AG08395 (cell line): Measurements from ENCODE around the gene MSL1.

Source experiments
- DNase-seq: peaks from one replicate; pipeline ENCODE4 v3.0.0; 2012; ENCODE audit warnings: mixed read lengths, low spot score

Gene MSL1

DNA sequence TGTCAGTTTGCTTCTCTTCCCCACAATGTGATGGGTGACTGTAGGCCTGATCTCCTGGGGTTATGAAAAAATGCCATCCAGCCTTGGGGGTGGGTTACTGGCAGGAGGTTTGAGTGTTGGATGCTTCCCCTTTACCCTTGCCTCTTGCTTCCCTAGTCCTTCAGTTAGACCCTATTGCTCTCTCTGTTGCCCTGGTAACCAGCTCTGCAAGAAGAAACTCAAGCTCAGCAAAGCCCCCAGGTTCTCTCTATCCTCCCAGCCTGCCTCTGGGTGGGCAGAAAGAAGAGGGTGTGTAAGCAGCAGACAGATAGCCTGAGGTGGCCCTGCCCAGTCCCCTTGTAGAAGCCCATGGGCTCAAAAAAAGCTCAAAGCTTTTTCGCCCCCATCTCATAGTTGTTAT lies 52.7 kb downstream of the MSL1 start:
- DNase-seq = no peak

DNA sequence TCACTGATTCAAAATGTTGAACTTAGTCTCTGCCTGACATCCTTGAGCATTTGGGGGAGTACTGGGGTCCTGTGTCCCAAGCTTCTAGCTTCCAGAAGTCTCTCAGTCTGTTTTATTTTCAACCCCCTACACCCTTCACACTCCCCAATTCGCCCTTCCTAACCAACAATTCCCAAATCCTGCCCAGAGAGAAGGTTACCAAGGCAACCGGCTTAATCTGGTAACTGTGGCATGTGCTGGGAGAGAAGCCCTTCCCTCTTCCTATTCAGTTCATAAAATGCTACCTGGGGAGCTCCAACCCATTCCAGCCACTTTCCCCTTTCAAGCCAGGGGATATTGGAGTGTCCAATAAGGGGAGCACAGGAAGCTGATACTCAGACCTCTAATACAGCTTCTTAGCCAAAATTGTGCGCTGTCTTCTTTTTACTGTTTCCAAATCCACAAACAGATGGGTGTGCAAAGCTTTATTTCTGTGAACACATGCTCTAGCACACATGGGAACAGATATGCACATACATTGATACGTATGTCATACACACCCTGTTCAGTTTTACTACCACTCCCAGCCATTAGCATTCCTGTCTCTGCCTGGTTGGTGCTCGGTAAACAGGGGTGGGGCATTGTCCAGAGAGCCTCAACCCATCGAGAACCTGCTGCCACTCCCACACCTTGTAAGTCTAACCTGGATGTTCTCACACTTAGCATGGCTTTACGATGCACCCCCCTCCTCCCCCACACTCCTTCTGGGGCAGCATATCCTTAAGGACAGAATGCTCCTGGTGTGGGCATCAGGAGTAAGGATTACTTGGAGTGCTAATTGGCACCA lies 54.4 kb downstream of the MSL1 start:
- DNase-seq = no peak

DNA sequence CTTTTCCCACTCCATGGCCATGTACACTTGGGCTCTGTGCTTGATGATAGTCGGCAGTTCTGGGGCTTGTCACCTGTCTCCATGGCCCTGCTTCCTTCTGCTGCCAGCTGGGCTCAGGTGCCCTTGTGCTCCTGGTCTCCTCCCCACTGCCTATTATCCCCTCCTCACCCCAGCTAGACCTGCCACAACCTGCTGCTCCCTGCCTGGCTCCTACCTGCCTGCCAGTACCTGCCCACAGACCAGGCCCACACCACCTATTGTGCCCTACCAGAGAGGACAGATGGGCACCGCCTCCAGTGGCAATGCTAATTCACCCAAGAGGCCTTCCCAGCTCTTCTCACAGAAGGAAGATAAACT lies 55.0 kb downstream of the MSL1 start:
- no peak for DNase-seq

DNA sequence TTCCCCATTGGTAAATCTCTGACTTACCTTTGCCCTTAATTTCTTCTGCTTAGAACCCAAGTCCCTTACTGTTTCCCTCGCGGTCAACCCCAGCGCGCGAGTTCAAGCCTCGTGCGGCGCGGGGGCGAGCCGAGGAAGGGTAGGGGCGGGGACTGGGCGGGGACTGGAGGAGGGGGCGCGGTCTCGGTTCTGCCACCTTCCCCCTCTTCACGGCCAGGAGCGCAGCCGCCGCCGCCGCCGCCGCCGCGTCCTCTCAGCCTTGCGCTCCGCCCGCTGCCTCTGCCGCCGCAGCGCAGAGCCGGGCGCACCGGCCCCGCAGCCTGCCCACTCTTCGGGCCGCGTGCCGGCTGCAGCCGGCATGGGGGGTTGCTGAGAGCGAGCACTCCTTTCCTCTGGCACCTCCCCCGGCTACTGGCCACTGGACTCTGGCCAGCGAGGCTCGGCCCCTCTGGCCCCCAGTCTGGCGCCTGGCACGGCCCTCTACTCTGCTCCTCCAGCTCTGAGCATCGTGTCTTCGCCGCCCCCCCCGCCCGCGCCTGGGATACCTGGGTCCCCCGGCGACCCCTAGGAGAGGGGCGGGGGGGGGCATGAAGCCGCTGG lies 55.6 kb downstream of the MSL1 start, which contains the start of gene RAPGEFL1:
TSS of gene RAPGEFL1 (plus strand) at position 196 of the 600 bp plus-strand sequence. CDS start at position 588, 392 bp downstream.
- peak; percentile 80 for DNase-seq

DNA sequence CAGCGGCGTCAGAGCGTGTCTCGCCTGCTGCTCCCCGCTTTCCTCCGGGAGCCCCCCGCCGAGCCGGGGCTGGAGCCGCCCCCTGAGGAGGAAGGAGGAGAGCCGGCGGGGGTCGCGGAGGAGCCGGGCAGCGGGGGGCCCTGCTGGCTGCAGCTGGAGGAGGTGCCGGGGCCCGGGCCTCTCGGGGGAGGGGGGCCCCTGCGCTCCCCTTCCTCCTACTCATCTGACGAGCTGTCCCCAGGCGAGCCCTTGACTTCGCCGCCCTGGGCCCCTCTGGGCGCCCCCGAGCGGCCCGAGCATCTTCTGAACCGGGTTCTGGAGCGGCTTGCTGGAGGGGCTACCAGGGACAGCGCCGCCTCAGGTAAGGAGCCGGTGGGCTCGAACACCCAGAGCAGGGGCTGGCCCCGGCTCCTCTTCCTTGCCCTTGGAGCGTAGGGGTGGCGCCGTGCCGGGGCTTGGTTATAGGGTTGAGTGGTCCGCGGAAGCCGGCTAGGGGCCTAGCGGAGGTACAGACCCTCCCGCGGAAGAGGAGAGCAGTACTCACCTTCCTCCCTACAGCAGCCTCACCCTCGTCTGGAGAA lies 56.3 kb downstream of the MSL1 start:
- DNase-seq = no peak

DNA sequence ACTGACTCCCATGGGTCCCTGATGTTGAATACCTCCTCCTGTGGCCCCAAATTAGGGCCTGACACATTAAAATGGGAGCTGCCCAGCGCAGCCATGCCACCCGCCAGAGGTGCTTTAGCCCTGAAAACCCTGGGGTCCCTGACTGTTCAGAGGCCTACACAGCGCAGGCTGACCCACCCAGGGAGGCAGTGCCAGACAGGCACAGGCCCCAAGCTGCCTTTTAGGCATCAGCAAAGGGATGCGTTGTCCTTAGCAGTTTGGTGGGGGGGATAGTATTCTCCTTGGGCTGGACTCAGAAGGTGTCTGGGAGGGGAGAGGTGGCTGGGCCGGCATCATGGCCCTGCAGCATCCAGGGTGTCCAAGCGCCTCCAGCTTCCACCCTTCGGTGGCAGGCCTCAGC lies 56.9 kb downstream of the MSL1 start:
- no peak for DNase-seq

DNA sequence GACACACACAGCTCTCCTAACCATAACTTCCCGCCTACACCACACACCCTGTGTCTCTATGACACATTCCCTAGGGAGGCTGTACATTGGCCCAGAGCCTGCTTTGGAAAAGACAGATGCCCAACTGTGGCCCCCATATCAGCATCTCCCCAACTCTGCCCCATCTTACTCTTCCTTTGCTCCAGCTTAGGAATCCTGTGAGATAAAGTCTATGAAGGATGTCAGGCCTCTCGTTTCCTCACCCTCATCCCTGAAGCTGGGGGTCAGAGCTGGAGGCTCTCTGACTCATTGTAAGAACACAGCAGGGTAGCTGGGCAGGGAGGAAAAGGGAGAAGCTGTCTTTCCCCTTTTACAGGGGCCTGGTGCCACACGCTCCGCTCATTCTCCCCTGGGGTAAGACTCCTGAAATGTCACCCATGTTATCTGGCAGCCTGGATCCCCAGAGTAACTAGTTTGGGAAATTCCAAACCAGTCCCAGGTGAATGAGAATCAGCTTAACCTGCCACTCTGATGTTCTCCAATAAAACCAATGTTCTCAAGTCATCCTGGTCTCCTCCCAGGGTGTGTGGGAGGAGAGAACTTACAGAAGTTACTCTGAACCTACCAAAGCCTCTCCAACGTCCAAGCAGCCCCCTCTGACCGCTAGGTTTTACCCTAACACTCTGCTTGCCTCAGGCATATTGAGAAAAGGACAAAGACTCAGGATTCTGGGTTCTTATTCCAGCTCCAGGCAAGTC lies 58.3 kb downstream of the MSL1 start:
- DNase-seq = peak; percentile 55

DNA sequence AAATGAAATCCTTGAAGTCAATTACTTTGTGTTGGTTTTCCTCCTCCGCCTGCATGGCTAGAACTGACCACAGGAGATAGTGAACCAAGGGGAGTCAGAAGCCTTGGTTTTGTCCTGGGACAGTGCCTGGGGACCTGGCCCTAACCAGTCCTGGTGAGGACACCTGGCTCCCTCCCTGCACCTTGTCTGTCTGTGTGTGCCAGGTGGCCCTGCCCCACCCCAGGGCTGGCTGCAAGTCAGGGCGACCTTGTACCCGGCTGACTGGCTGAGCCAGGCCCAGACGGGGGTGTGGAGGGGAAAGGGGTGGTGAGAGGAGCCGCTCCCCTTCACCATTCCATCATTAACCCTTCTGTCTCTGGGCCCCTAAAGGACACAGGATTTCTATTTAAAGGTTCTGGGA lies 58.9 kb downstream of the MSL1 start:
- DNase-seq = no peak

DNA sequence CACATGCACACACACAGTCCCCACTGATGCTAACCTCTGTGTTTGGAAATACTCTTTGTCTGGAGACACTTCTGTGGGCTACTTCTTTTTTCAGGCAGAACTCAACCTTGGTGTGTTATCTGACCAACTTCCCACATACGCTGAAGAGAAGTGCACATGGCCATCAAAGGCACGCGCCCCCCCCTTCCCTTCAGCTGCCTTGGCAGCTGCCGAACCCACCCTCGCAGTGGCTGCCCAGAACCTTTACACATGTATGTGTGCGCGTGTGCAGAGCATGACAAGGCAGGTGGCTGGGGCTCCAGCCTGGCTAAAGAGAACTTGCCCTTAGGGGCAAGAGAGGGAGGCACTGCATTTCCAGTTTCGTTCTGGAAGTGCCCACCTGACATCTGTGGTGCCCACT lies 59.4 kb downstream of the MSL1 start:
- no peak for DNase-seq

DNA sequence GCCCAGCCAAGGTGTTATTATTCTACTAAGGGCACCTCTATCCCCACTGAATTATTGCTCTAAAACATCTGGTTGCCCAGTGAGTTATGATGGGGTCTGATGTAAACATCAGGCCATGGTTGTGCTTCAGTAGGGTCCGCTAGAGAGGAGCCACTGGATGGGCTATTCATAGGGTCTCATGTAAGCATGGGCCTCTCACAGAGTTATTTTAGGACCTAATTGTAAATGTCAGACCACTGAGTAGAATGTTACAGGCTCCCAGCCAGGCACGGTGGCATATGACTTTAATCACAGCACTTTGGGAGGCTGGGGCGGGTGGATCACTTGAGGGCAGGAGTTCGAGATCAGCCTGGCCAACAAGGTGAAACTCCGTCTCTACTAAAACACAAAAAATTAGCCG lies 60.8 kb downstream of the MSL1 start:
- DNase-seq = no peak
